Bone marrow (tissue), 2 donors: ENCODE results near the gene HABP2.

ENCODE experiments used
- DNase-seq, 2 donors: peaks; one replicate each; lab custom pipeline; 2025; lab: John Stamatoyannopoulos, UW

Gene HABP2

DNA sequence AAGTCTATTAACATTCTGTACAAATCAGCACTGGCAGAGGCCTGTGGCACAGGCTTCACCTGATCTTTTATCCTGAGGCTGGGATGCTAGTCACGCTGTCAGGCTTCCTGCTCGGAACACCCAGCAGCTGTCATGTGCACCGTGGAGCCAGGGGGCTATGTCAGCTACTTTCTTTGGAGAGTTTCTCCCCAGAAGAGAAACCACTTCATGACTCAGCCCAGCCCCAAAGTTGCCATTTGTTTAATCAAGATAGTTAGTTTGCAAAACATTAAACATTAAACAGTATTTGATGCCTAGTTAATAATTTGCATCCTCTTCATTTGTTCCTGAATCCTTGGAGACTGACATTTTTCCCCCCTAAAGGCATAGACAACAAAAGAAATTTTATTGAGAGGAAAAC lies at the start of gene HABP2:
TSS of gene HABP2 (plus strand) at position 353 of the 400 bp plus-strand sequence. CDS start 69 bp downstream, outside the sequence.
- no peak for DNase-seq

- no peak for DNase-seq
Measured at GRCh38 chr10:113503930-113504329, 48.9 kb upstream of the HABP2 start.

- DNase-seq: no peak
Measured at GRCh38 chr10:113504423-113504822, 48.4 kb upstream of the HABP2 start.

DNA sequence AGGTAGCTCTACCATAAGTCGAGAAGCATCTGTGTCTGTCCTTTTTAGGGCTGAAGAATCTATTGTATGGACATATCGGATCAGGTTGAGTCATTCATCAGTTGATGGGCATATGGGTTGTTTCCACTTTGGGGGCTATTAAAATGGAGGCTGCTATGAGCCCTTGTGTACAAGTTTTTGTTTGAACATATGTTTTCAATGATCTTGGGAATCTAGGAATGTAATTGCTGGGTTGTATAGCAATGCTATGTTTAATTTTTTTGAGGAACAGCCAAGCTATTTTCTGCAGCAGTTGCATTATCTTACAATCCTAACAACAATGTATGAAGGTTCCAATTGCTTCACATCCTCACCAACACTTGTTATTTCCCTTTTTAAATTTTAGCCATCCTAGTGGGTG lies 46.4 kb upstream of the HABP2 start:
- DNase-seq: no peak

DNA sequence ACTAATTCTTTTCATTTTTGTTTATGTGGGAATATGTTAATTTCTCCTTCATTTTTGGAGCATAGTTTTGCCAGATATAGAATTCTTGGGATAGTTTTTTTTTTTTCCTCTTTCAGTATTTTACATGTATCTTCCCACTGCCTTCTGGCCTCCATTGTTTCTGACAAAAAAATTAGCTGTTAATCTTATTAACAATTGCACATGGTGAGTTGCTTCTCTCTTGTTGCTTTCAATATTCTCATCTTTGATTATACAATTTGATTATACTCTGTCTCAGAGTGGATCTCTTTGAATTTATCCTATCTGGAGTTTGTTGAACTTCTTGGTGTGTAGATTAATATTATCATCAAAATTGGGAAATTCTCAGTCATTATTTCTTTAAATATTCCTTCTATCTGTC lies 41.4 kb upstream of the HABP2 start:
- DNase-seq: no peak

DNA sequence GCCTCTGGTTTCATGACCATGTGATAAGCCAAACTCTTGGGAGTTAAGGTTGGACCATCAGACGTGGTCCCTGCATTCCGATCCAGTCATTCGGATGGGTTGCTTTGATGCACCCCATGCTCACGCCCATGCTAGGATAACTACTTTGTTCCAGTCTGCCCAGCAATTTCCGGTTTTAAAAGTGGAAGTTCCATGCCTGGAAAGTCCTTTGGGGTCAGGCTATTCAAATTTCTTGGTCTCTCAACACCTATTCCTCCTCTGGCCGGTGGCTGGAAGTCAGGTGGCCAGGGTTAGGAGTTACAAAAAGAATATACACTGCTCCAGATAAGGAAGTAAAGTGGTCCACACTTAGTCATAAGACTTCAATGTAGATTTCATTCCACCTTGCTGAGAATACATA lies 37.7 kb upstream of the HABP2 start:
- DNase-seq: no peak

DNA sequence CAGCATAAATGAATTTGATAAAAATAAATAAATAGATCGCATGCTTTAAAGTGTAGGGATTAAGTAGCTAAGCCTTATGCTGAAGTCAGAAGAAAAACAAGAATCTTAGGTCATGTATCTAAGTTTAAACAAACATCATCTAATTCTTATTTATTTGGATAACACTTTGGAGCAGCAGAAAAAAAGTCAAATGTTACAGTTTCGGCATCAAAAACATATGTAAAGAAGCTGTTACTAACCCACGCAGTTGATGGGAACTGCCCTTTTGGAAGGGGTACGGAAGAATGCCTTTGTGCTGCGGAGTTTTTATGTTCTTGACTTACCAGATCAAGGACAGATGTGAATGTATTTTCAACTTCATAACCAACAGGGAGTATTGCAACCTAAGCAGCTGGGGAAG lies 37.3 kb upstream of the HABP2 start:
- no peak for DNase-seq

GRCh38 chr10:113516061-113516460 lies 36.8 kb upstream of the HABP2 start:
- no peak for DNase-seq

DNA sequence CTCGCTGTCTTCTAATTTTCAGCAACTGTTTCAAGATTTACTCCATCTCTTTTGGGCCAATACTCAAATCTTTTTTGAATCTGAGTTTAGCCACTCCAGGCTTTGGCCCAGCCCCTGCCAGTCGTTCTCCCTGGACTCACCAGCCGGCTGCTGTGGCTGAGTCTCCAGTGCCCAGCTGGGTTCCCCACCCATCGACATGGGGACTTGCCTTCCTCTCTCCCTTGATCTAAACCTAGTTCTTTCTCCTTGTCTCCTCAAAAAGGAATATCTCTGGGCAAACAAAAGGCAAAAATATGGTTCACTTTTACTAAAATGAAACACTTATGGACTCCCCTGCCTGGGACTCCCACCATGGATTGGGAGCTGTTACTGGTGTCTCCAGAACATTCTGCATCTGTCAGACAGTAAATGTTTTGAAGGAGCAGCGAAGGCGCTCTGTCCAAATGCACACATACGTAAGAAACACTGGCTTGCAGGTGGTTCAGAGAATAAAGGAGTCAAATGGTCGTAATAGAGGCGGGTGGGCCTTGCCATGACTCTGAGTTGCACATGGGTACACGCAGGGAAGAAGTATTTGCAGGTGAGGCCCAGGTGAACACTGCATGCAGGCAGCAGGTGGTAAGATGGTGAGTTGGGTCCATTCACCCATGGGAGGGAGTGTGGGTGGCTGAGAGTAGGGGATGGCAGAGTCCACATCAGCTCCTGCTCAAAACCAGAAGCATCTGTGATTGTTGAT lies 35.5 kb upstream of the HABP2 start:
- no peak for DNase-seq

DNA sequence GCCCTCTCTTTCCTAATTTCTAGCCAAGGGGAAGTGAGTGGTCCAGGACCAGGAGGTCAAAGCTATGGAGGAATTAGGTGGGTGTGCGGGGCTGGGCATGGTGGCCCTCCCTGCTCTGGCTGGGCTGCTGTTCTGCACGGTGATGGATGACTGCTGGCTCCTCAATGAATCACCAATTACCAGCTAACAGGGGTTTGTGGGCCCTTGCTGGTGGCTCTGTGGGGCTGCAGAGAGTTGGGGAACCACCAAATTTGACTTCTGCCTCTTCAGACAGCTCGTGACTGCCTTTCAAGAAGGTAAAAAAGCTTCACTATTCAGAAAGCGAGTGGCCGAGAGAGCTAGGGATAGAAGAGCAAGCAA lies 35.0 kb upstream of the HABP2 start:
- DNase-seq: no peak

DNA sequence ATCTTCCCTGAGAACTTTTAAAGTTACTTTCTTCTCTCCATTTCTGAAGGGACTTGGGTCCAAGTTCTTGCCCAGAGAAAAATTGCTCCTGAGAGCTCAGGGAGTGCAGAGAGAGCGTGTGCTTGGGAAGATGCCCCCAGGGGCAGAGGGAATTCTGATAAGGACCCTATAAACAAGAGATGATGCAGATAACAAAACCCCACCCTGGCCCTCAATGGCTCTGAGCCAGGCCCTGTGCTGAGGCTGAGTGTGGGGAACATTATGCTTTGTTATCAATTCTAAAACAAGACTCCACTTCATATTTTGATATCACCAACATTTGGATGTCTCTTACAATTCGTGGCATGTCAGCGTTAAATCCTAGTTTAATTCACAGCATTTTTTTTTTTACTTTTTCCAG lies 34.4 kb upstream of the HABP2 start:
- DNase-seq: no peak

GRCh38 chr10:113518816-113519591 lies 33.8 kb upstream of the HABP2 start:
- DNase-seq: no peak

GRCh38 chr10:113519681-113520115 lies 33.2 kb upstream of the HABP2 start:
- no peak for DNase-seq

DNA sequence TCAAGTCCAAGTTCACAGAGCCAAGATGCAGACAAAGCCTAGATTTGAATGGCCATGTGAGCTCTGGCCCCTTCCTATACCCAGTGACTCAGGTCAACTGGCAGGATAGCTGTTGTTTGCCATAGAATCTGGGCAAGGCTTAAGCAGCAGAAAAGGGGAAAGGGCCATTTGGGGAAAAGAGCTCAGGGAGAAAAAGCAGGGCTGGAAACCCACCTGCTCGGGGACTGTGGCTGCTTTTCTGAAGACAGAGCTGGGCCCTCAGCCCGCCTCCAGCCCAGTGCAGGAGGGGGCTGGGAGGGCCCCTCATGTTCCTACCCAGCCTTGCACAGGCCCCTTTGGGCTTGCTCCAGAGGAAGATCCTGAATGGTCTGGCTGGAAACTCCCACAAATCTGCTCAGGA lies 32.6 kb upstream of the HABP2 start:
- DNase-seq: no peak

GRCh38 chr10:113520690-113521474 lies 32.0 kb upstream of the HABP2 start:
- peak in 1 of 2 donors; percentile 16 for DNase-seq

GRCh38 chr10:113521475-113521795 lies 31.4 kb upstream of the HABP2 start:
- DNase-seq: no peak

DNA sequence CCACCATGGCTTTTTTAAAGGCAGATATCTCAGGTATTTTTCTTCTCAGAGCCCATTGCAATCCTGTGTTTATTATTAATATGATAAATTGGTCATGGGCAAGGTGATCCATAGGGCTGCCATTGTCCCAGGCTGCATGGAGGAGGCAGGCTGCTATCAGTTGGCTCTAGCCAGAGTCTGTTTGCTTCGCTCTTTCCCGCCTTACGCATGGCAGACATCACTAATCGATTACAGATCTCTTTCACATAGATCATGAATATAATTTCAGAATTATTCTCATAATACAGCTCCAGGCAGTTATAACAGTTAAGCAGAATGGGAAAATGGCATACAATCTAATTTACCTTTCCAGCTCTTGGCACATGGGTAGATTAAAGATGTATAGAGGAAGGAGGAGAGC lies 30.4 kb upstream of the HABP2 start:
- DNase-seq: no peak

DNA sequence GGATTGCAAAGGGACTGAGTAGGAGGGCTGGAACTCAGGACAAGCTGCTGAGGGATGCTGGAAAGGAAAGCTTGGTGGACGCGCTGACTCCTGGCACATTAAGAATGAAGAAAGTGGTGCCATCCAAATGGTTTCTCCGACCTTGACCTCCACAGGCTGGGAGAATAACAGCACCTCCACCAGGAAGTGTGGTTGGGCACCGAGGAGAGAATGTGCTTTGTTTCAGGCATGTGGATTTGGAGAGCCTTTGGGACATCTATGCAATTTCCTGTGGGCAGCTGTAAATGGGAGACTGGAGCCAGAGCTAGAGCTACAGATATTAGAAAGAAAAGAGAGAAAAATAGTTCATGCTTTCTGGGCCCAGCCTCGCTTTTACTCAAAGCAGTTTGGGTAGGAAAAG lies 29.8 kb upstream of the HABP2 start:
- DNase-seq: no peak

GRCh38 chr10:113523628-113524027 lies 29.2 kb upstream of the HABP2 start:
- no peak for DNase-seq

DNA sequence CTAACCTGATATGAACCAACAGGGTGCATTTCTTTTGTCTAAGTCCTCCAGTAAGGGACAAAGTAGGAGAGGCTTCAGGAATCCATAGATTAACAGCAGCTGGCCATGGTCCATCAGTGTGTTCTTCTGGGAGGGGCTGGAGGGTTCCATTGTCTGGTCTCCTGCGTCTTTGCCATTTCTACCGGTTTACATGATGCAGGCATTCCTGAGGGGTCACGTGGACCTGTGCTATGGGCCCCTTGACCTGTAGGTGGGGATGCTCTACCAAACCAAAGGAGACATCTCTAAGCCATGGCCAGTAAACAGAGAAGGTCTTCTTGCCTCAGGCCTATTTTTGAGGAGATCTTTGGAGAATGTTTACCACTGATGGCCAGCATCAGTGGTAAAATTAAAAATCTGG lies 28.7 kb upstream of the HABP2 start:
- no peak for DNase-seq

GRCh38 chr10:113524539-113525490 lies 28.0 kb upstream of the HABP2 start:
- DNase-seq: no peak

DNA sequence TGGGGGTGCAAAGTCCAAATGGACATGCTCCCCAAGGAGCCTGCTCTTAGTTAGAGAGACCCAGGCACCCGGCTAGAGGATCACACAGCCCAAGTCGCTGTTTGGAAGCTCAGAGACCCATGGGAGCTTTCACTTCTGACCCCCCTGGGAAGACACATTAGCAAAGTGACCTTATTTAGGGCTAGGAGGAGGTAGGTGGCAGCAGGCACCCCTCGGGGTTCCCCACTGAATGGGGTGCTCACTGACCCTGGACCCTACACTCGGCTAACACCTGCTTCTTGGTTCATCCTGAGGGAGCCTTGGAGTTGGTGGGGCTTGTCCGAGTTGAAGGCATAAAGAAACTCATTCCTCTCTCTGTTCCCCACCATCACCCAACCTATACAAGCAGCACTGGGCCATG lies 27.1 kb upstream of the HABP2 start:
- no peak for DNase-seq
